ENCODE data around the gene FANCC.

The FANCC gene

GRCh38 chr9:95102001-95102433 is 215.5 kb downstream of the FANCC start:
- peak; percentile 77 for DNase-seq (ENCODE audit: low read depth, low spot score)

- DNase-seq (ENCODE audit: low read depth, low spot score): no peak
Observed at GRCh38 chr9:95101326-95101725, 216.2 kb downstream of the FANCC start.

- DNase-seq (ENCODE audit: low read depth, low spot score): no peak
Observed at GRCh38 chr9:95100071-95100627, 217.4 kb downstream of the FANCC start.

- no peak for DNase-seq (ENCODE audit: low read depth, low spot score)
Observed at GRCh38 chr9:95099321-95100070, 218.0 kb downstream of the FANCC start.

- no peak for DNase-seq (ENCODE audit: low read depth, low spot score)
Observed at GRCh38 chr9:95098391-95098921, 219.1 kb downstream of the FANCC start.

GRCh38 chr9:95097279-95097678 is 220.2 kb downstream of the FANCC start:
- DNase-seq (ENCODE audit: low read depth, low spot score): no peak

- no peak for DNase-seq (ENCODE audit: low read depth, low spot score)
Observed at GRCh38 chr9:95096807-95097206, 220.7 kb downstream of the FANCC start.

- no peak for DNase-seq (ENCODE audit: low read depth, low spot score)
Observed at GRCh38 chr9:95096381-95096780, 221.1 kb downstream of the FANCC start.

- DNase-seq (ENCODE audit: low read depth, low spot score): peak; percentile 63
Observed at GRCh38 chr9:95095641-95096355, 221.7 kb downstream of the FANCC start.

- no peak for DNase-seq (ENCODE audit: low read depth, low spot score)
Observed at GRCh38 chr9:95094002-95094401, 223.5 kb downstream of the FANCC start.

GRCh38 chr9:95093586-95093985 is 223.9 kb downstream of the FANCC start:
- DNase-seq (ENCODE audit: low read depth, low spot score): no peak

GRCh38 chr9:95092262-95093072 is 225.0 kb downstream of the FANCC start:
- peak; percentile 73 for DNase-seq (ENCODE audit: low read depth, low spot score)

GRCh38 chr9:95091601-95092261 is 225.8 kb downstream of the FANCC start:
- DNase-seq (ENCODE audit: low read depth, low spot score): peak; percentile 58

GRCh38 chr9:95090871-95091577 is 226.5 kb downstream of the FANCC start:
- DNase-seq (ENCODE audit: low read depth, low spot score): no peak

- no peak for DNase-seq (ENCODE audit: low read depth, low spot score)
Observed at GRCh38 chr9:95090023-95090791, 227.3 kb downstream of the FANCC start.

- no peak for DNase-seq (ENCODE audit: low read depth, low spot score)
Observed at GRCh38 chr9:95089257-95090022, 228.1 kb downstream of the FANCC start.

- no peak for DNase-seq (ENCODE audit: low read depth, low spot score)
Observed at GRCh38 chr9:95088421-95089161, 228.9 kb downstream of the FANCC start.

- no peak for DNase-seq (ENCODE audit: low read depth, low spot score)
Observed at GRCh38 chr9:95087659-95088242, 229.8 kb downstream of the FANCC start.

Measured in ELF-1 (cell line).